Measurements from ENCODE around the gene MCC. TPM values are rescaled to one million over a fixed set of nuclear protein-coding genes. Genes with fewer than 3 reads are reported as not detected.

The MCC gene
- total and polyA plus RNA-seq, 2 donors (not counting 1 experiment from before 2014, with no cell fraction given): 0.09 to 0.32 TPM

DNA sequence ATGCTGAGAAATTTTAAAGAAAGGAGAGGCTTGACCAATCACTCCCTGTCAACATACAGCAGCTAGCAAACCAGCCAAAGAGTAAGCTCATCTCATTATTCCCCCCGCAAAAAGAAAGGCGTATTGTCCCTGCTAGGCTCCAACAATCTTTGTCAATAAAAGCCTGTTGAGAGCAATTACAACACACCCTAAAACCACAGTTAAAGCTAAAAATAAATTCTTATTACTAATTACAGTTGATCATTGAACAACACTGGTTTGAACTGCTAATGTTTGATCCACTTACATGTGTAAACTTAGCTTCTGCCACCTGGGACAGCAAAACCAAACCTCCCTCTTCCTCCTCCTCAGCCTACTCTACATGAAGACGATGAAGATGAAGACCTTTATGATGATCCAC, 204.7 kb downstream of the MCC start:
- no peak for DNase-seq

DNA sequence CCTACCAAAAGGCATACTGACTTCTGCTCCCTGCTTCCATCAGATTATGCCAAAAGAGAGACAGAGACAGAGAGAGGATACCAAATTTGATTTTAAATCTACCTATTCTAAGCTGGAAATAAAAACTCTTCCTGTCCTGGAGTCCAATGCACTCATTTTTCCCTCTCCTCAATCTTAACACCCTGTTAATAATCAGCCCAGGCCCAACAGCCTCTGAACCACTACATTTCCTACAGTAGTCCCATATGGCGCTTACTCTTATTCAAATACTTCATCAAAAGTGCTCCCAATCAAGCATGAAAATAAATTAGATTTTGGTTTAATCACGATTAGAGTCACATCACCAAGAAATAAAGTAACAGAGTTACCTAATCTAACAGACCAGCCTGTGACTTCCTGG, 205.8 kb downstream of the MCC start:
- Histone ChIP-seq H3K27ac (ENCODE audit: low read length in 2 of 2) (no peak overlapping the region), H3K79me2 (ENCODE audit: control insufficient read depth, insufficient read depth, low read length) (no peaks in the 10 kb centered on the region), H3K36me3 (replicated peaks in 1 of 2; ENCODE audit: control extremely low read depth in 1 of 2, control insufficient read depth in 1 of 2, extremely low read depth in 1 of 2, insufficient read depth in 2 of 2, low read length in 1 of 2) (no peaks in the 10 kb centered on the region), H4K20me1 (ENCODE audit: control insufficient read depth, insufficient read depth, low read length, poor library complexity, severe bottlenecking) (no peaks in the 10 kb centered on the region), H3K4me2 (replicated peaks; ENCODE audit: low read depth, low read length, poor library complexity, severe bottlenecking) (no peak overlapping the region), H2AFZ (ENCODE audit: insufficient read depth, low read depth, low read length, poor library complexity, severe bottlenecking) (no peak overlapping the region), H3K4me1 (ENCODE audit: control insufficient read depth in 2 of 2, insufficient read depth in 2 of 2, low read length in 2 of 2) (no peaks in the 10 kb centered on the region), H3K9ac (ENCODE audit: low read length) (no peak overlapping the region), H3K9me3 (ENCODE audit: control extremely low read depth in 1 of 3, control insufficient read depth in 2 of 3, insufficient read depth in 1 of 3, low read length in 2 of 3) (no peaks in the 10 kb centered on the region), H3K4me3 (ENCODE audit: control extremely low read depth in 1 of 5, extremely low read depth in 1 of 5, insufficient read depth in 1 of 5, low read depth in 2 of 5, low read length in 4 of 5) (no peak overlapping the region), H3K27me3 (replicated peaks in 1 of 4; ENCODE audit: control extremely low read depth in 1 of 4, control insufficient read depth in 3 of 4, insufficient read depth in 4 of 4, low read length in 3 of 4) (peaks cover 0 to 4% (median 0%) of the 10 kb centered on the region in 4 experiments)
- no peaks in the 10 kb centered on the region for H3K4me1 Mint-ChIP-seq
- TF ChIP-seq EZH2 (IDR thresholded peaks at IDR 0.05; ENCODE audit: borderline replicate concordance, insufficient read depth, low read depth, low read length, poor library complexity, severe bottlenecking): no peak
- TF ChIP-seq, protein P1, sequence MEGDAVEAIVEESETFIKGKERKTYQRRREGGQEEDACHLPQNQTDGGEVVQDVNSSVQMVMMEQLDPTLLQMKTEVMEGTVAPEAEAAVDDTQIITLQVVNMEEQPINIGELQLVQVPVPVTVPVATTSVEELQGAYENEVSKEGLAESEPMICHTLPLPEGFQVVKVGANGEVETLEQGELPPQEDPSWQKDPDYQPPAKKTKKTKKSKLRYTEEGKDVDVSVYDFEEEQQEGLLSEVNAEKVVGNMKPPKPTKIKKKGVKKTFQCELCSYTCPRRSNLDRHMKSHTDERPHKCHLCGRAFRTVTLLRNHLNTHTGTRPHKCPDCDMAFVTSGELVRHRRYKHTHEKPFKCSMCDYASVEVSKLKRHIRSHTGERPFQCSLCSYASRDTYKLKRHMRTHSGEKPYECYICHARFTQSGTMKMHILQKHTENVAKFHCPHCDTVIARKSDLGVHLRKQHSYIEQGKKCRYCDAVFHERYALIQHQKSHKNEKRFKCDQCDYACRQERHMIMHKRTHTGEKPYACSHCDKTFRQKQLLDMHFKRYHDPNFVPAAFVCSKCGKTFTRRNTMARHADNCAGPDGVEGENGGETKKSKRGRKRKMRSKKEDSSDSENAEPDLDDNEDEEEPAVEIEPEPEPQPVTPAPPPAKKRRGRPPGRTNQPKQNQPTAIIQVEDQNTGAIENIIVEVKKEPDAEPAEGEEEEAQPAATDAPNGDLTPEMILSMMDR (IDR thresholded peaks at IDR 0.05): no peak
- intact Hi-C loops (cut with micrococcal nuclease): no loop called here
- H3K9me3 Mint-ChIP-seq (ENCODE audit: insufficient read depth): no peaks in the 10 kb centered on the region
- ATAC-seq (ENCODE audit: low read depth): no peak
- peaks cover 14% of the 10 kb centered on the region for H3K27me3 Mint-ChIP-seq
- DNase-seq: no peak
- WGBS (ENCODE audit: insufficient coverage): 100% methylated on average over 1 of the region's 2 CpGs
- no peak overlapping the region for H3K4me3 Mint-ChIP-seq
- CTCF ChIA-PET: no interaction called here
- no peak overlapping the region for H3K27ac Mint-ChIP-seq
- POLR2A ChIA-PET: no interaction called here

More for the DNA sequence above, 204.7 kb downstream of the MCC start:
- intact Hi-C loops (cut with micrococcal nuclease): no loop called here
- no peaks in the 10 kb centered on the region for H3K79me2 ChIP-seq (ENCODE audit: control insufficient read depth, insufficient read depth, low read length)
- no peak overlapping the region for H3K4me3 ChIP-seq (ENCODE audit: control extremely low read depth in 1 of 5, extremely low read depth in 1 of 5, insufficient read depth in 1 of 5, low read depth in 2 of 5, low read length in 4 of 5)
- no peak overlapping the region for H3K27ac ChIP-seq (ENCODE audit: low read length in 2 of 2)
- no peak overlapping the region for H3K4me2 ChIP-seq (replicated peaks; ENCODE audit: low read depth, low read length, poor library complexity, severe bottlenecking)
- no peaks in the 10 kb centered on the region for H4K20me1 ChIP-seq (ENCODE audit: control insufficient read depth, insufficient read depth, low read length, poor library complexity, severe bottlenecking)
- ChIA-PET POLR2A (no interaction called here), CTCF (no interaction called here)
- WGBS (ENCODE audit: insufficient coverage): no CpG with 5 or more reads among the region's 3 CpGs
- Mint-ChIP-seq H3K9me3 (ENCODE audit: insufficient read depth) (no peaks in the 10 kb centered on the region), H3K27me3 (peaks cover 16% of the 10 kb centered on the region), H3K4me1 (no peaks in the 10 kb centered on the region), H3K4me3 (no peak overlapping the region), H3K27ac (no peak overlapping the region)
- no peak for ATAC-seq (ENCODE audit: low read depth)
- H3K9me3 ChIP-seq (ENCODE audit: control extremely low read depth in 1 of 3, control insufficient read depth in 2 of 3, insufficient read depth in 1 of 3, low read length in 2 of 3): no peaks in the 10 kb centered on the region
- no peaks in the 10 kb centered on the region for H3K4me1 ChIP-seq (ENCODE audit: control insufficient read depth in 2 of 2, insufficient read depth in 2 of 2, low read length in 2 of 2)
- no peak for TF ChIP-seq EZH2 (IDR thresholded peaks at IDR 0.05; ENCODE audit: borderline replicate concordance, insufficient read depth, low read depth, low read length, poor library complexity, severe bottlenecking)
- TF ChIP-seq, protein P1 (IDR thresholded peaks at IDR 0.05): no peak
- no peaks in the 10 kb centered on the region for H3K36me3 ChIP-seq (replicated peaks in 1 of 2; ENCODE audit: control extremely low read depth in 1 of 2, control insufficient read depth in 1 of 2, extremely low read depth in 1 of 2, insufficient read depth in 2 of 2, low read length in 1 of 2)
- no peak overlapping the region for H3K9ac ChIP-seq (ENCODE audit: low read length)
- no peak overlapping the region for H2AFZ ChIP-seq (ENCODE audit: insufficient read depth, low read depth, low read length, poor library complexity, severe bottlenecking)
- H3K27me3 ChIP-seq (replicated peaks in 1 of 4; ENCODE audit: control extremely low read depth in 1 of 4, control insufficient read depth in 3 of 4, insufficient read depth in 4 of 4, low read length in 3 of 4): no peaks in the 10 kb centered on the region

Data from B cell (primary cell).